Duodenal mucosa (tissue), 2 donors: ENCODE results near the gene SPRED2.
A peak's percentile ranks its signal among the peaks of the same experiment; 100 is the strongest.
"Not testable (repeated sequence)": the region's sequence is repeated elsewhere in the genome, so short reads cannot be mapped to it uniquely, and the experiment has no call there.

Experiments
- H3K27ac ChIP-seq: one replicate; pipeline ENCODE4 v1.7.0; 2013; ENCODE audit warnings: low read depth, low read length
- H3K27me3 ChIP-seq, 2 donors: one replicate each; pipeline ENCODE4 v1.7.0; 2013; ENCODE audit warnings: low read length in 2 of 2, control low read depth in 1 of 2; ENCODE audit not compliant: insufficient read depth in 2 of 2, control insufficient read depth in 1 of 2
- H3K36me3 ChIP-seq, 2 donors: one replicate each; pipeline ENCODE4 v1.7.0; 2013; ENCODE audit warnings: low read length in 2 of 2, control low read depth in 1 of 2; ENCODE audit not compliant: insufficient read depth in 2 of 2, control insufficient read depth in 1 of 2
- H3K4me1 ChIP-seq, 2 donors: one replicate each; pipeline ENCODE4 v1.7.0; 2013; ENCODE audit warnings: low read length in 2 of 2, control low read depth in 1 of 2; ENCODE audit not compliant: insufficient read depth in 2 of 2, control insufficient read depth in 1 of 2
- H3K4me3 ChIP-seq, 2 donors: one replicate each; pipeline ENCODE4 v1.7.0; 2013; ENCODE audit warnings: low read length in 2 of 2, low read depth in 1 of 2
- H3K9ac ChIP-seq, 2 donors: one replicate each; pipeline ENCODE4 v1.7.0; 2013; ENCODE audit warnings: low read length in 2 of 2, low read depth in 1 of 2
- H3K9me3 ChIP-seq, 2 donors: one replicate each; pipeline ENCODE4 v1.7.0; 2013; ENCODE audit warnings: low read length in 2 of 2, control low read depth in 1 of 2; ENCODE audit not compliant: control insufficient read depth in 1 of 2

The SPRED2 gene

DNA sequence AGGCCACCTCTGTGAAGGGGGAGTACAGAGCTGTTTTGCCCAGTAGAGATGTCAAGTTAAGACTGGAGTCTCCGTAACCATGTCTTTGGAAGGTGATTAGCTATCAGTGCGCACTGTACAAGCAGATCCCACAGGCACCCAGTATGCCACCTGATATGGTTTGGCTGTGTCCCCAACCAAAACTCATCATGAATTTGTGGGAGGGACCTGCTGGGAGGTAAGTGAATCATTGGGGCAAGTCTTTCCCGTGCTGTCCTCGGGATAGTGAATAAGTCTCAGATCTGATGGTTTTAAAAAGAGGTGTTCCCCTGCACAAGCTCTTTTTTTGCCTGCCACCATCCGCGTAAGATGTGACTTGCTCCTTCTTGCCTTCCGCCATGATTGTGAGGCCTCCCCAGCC is 114.6 kb downstream of the SPRED2 start:
- peaks cover 12 to 13% of the 10 kb centered on the region in 2 donors for H3K4me1 ChIP-seq
- no peak overlapping the region for H3K27ac ChIP-seq
- peaks cover 15 to 33% of the 10 kb centered on the region in 2 donors for H3K36me3 ChIP-seq
- no peaks in the 10 kb centered on the region for H3K27me3 ChIP-seq
- H3K4me3 ChIP-seq: no peak overlapping the region
- H3K9ac ChIP-seq: no peak overlapping the region
- no peaks in the 10 kb centered on the region for H3K9me3 ChIP-seq

DNA sequence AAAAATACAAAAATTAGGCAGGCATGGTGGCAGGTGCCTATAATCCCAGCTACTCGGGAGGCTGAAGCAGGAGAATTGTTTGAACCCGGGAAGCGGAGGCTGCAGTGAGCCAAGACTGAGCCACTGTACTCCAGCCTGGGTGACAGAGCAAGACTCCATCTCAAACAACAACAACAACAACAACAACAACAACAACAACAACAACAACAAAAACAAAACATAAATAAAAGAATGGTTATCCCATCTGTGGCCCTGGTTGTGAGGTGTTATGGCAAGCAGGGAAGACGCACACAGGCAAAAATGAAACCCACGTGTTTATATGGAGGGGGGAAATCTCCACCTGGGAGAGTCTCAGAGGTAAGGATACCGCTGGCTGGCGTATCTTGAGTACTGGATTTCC is 115.0 kb downstream of the SPRED2 start:
- H3K36me3 ChIP-seq: peaks cover 17 to 38% of the 10 kb centered on the region in 2 donors
- peaks cover 12 to 13% of the 10 kb centered on the region in 2 donors for H3K4me1 ChIP-seq
- H3K27ac ChIP-seq, H3K27me3 ChIP-seq, H3K4me3 ChIP-seq, H3K9me3 ChIP-seq, H3K9ac ChIP-seq: not testable (repeated sequence)

DNA sequence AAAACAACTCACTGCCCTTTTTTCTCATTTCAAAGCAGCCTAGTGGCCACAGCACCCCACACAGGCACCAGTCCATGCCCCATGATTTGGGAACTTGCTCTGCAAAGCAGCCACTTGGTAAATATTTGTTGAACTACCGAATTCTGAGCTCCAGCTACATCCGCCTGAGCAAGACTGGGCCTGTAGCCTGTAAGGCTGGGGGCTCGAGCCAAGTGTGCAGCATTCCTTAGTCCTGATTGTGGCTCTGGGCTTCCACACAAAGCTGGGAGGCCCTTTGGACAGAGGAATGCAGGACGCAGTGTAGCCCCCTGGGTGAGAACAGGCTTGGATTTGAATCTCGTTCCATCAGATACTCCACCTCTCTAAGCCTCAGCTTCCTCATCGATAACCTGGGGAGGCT is 116.3 kb downstream of the SPRED2 start:
- Histone ChIP-seq H3K27ac (no peak overlapping the region), H3K9me3 (no peaks in the 10 kb centered on the region)

DNA sequence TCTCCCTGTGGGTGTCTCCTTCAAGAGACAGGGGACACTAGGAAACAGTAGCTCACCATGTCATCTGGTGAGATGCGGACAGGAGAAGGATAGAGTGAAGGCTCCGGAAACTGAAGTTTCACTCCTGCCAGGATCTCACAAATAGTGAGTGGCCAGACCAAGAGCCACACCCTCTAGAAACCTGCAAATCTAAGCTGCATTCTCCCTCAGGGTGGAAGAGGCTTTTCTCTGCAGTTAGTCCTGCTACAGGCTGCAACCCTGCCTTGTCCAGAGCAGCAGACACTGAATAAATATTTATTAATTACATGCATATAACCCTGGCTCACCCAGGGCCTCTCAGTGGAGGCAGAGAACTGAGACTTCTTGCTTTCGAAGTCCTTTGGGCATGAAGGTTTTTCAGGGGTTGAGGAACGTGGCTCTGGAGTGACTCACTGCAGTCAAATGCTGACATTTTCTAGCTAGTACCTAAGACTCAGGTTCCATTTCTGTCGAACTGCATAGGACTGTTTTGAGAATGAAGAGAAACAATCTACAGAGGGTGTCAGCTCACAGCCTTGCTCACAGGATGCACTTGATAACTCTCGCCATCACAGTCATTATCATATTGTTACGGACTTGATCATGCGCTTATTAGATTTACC is 117.5 kb downstream of the SPRED2 start:
- Histone ChIP-seq H3K36me3 (peaks cover 27 to 50% of the 10 kb centered on the region in 2 donors), H3K27ac (no peak overlapping the region)

More for the DNA sequence above, 116.3 kb downstream of the SPRED2 start:
- Histone ChIP-seq H3K9ac (peak overlapping the region in 1 of 2 donors; percentile 16), H3K27me3 (no peaks in the 10 kb centered on the region), H3K4me3 (no peak overlapping the region), H3K4me1 (peaks cover 11 to 13% of the 10 kb centered on the region in 2 donors), H3K36me3 (peaks cover 27 to 49% of the 10 kb centered on the region in 2 donors)

DNA sequence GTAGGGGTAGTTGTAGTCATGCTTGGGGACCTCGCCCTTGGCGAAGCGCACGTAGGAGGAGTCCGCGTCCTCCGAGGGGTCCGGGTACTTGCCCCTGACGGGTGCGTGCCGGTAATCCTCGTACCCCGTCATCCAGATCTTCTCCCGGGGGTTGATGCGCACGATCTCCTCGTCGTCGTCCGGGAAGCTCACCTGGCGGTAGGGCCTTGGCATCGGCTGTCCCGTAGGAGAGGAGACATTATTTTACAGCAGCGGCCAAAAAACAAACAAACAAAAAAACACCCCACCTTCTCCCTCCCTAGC is 118.5 kb downstream of the SPRED2 start:
- Histone ChIP-seq H3K9me3 (no peaks in the 10 kb centered on the region), H3K27ac (no peak overlapping the region), H3K36me3 (peaks cover 27 to 53% of the 10 kb centered on the region in 2 donors), H3K9ac (no peak overlapping the region), H3K4me3 (no peak overlapping the region), H3K4me1 (peaks cover 3 to 5% of the 10 kb centered on the region in 2 donors), H3K27me3 (no peaks in the 10 kb centered on the region)

More for the DNA sequence above, 117.5 kb downstream of the SPRED2 start:
- no peaks in the 10 kb centered on the region for H3K27me3 ChIP-seq
- H3K4me1 ChIP-seq: peaks cover under 1 to 5% of the 10 kb centered on the region in 2 donors
- no peak overlapping the region for H3K4me3 ChIP-seq
- no peaks in the 10 kb centered on the region for H3K9me3 ChIP-seq
- H3K9ac ChIP-seq: no peak overlapping the region

DNA sequence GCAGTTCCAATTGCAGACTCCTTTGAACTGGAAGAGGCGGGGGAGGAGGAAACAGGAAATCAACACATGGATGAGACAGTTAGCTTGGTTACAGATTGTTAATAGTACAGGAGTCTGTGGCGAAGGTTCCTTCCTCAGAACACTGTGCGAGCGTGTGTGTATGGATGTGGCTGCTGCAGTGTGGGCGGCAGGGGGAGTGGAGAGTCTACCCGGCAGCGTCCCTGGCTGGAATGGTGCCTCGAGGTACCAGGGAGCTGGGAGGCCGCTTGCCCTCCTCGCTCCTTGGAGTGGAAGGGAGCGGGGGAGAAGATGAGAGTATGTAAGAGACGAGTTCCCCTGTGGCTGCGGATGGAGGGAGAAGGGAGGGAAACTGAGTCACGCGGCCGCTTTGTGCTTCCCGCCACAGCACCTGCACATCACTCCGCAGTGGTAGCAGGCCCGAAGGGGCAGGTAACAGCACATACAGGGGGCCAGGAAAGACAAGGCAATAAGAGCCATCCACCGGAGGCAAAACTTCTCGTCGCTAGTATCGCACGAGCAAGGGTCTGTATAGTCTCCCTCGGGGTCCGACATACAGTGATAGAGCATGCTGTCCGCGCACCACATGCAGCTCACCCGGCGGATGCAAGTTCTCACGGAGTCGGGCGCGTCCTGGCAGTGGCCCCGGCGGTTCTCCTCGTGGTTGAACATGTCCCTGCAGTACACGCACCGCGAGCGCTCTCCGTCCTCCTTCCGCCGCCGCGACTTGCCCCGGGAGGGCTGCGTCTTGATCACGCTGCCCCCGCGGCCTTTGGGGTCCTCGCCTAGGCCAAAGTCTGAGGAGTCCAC is 119.1 kb downstream of the SPRED2 start:
- Histone ChIP-seq H3K36me3 (peaks cover 27 to 53% of the 10 kb centered on the region in 2 donors), H3K27me3 (no peaks in the 10 kb centered on the region), H3K27ac (no peak overlapping the region)

DNA sequence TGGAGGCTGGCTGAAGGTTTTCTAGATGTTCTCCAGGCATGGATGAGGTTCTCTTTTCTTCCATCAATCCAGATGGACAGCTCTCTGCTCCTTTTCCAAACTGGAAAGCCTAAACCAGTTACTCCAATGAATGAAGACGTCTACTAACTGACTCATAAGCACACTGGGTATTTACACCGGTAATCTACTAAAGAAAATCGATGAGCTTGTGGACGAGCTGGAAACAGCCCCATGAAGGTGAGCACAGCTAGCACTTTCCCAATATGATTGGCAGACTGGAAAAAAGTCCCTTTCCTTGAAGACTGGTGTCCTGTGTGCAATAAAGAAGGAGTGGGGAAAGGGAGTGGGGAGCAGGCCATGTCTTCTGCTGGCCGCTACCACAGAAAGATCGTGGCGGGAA is 120.8 kb downstream of the SPRED2 start:
- Histone ChIP-seq H3K27me3 (no peaks in the 10 kb centered on the region), H3K27ac (no peak overlapping the region), H3K9ac (no peak overlapping the region), H3K4me3 (no peak overlapping the region), H3K9me3 (no peaks in the 10 kb centered on the region), H3K4me1 (peaks cover 3 to 5% of the 10 kb centered on the region in 2 donors), H3K36me3 (peaks cover 27 to 50% of the 10 kb centered on the region in 2 donors)

More for the DNA sequence above, 119.1 kb downstream of the SPRED2 start:
- Histone ChIP-seq H3K9ac (no peak overlapping the region), H3K4me1 (peaks cover 3 to 5% of the 10 kb centered on the region in 2 donors), H3K9me3 (no peaks in the 10 kb centered on the region), H3K4me3 (no peak overlapping the region)

DNA sequence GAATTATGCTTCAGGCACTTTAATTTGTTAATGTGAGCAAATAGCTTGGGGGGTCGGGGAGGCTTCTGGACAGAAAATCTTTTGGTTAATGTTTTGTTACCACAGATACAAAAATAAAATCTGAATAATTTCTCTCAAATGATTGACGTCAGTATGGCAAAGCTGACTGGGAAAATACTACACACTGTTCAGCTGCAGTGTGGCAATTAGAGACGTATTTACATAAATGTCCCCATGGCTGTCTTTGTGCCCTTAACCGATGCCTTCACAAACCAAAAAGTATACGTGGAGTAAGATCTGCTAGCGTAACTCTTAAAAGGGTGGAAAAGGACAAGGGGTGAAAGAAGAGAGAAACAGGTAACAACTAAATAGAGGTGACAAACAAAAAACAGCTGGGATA is 121.3 kb downstream of the SPRED2 start:
- H3K9ac ChIP-seq: no peak overlapping the region
- no peaks in the 10 kb centered on the region for H3K9me3 ChIP-seq
- H3K27ac ChIP-seq: no peak overlapping the region
- peaks cover 27 to 45% of the 10 kb centered on the region in 2 donors for H3K36me3 ChIP-seq
- H3K27me3 ChIP-seq: no peaks in the 10 kb centered on the region
- H3K4me1 ChIP-seq: peaks cover 3 to 5% of the 10 kb centered on the region in 2 donors
- H3K4me3 ChIP-seq: no peak overlapping the region

DNA sequence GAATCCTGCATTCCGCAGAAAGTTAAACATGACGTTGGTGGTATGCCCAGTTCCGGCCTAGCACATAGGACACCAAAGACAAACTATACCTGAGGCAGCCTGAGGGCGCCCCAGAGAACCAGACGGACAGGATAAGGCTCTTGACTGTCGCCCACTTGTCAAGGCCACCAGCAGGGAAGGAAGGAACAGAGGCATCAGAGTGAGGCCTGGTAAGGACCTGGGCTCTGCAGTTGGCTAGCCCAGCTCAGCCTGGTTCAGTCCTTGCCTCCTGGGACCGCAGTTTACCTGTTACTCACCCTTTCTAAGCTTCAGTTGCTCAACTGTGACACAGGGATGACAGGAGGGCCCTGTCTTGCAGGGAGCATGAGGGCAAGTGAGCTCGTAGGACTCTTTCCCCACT is 122.7 kb downstream of the SPRED2 start:
- H3K9me3 ChIP-seq: no peaks in the 10 kb centered on the region
- H3K27me3 ChIP-seq: no peaks in the 10 kb centered on the region
- peaks cover 3 to 5% of the 10 kb centered on the region in 2 donors for H3K4me1 ChIP-seq
- H3K27ac ChIP-seq: no peak overlapping the region
- peaks cover 27 to 39% of the 10 kb centered on the region in 2 donors for H3K36me3 ChIP-seq
- no peak overlapping the region for H3K4me3 ChIP-seq
- no peak overlapping the region for H3K9ac ChIP-seq

DNA sequence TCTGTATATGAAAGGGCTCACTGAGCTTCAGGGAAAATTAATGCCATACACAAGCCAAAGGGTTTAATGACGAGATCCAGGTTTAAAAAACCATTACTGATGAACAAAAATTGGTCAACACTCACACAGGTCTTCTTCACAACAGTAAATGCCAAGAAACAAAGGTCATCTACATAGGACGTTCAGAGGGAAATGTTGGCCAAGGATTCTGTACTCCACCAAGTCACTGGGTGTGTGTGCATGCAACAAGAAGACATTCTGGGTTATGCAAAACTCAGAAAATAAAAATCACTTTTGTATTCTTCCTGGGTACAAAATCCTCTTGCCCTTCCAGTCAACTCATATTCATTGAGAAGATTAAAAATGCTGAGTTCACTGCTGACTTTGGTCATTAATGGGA is 126.5 kb downstream of the SPRED2 start:
- H3K4me3 ChIP-seq: no peak overlapping the region
- peaks cover 0 to 4% of the 10 kb centered on the region in 2 donors for H3K36me3 ChIP-seq
- peaks cover 13% of the 10 kb centered on the region in 2 donors for H3K4me1 ChIP-seq
- no peak overlapping the region for H3K9ac ChIP-seq
- no peaks in the 10 kb centered on the region for H3K9me3 ChIP-seq
- H3K27ac ChIP-seq: no peak overlapping the region
- H3K27me3 ChIP-seq: no peaks in the 10 kb centered on the region
